Activated T-cell treated with anti-CD3 and anti-CD28 coated beads, Interleukin-2, amount 50 U/mL, for 72 hours (primary cell): ENCODE measurements around the gene SLC4A5. TPM values are rescaled to one million over a fixed set of nuclear protein-coding genes. Genes with fewer than 3 reads are reported as not detected.
"Not testable (repeated sequence)": the region's sequence is repeated elsewhere in the genome, so short reads cannot be mapped to it uniquely, and the experiment has no call there.

ENCODE experiments used
- ATAC-seq, 2 donors: fragments of 150-1000 bp; cut with Tn5 transposase; replicated peaks in 1 of 2; 2 replicates each; pipeline ENCODE4 v1.10.0; 2021; ENCODE audit warnings: moderate library complexity in 2 of 2, mild to moderate bottlenecking in 1 of 2
- DNase-seq, 2 donors: peaks; one replicate each; pipeline ENCODE4 v3.0.0; 2021 to 2022; ENCODE audit warnings: mixed read lengths in 1 of 2
- H3K27ac Mint-ChIP-seq: one replicate; pipeline ENCODE4 v1.8.0; 2022; ENCODE audit warnings: mild to moderate bottlenecking, moderate library complexity, mixed read lengths
- H3K27me3 Mint-ChIP-seq: one replicate; pipeline ENCODE4 v1.8.0; 2022; ENCODE audit warnings: low read depth, mixed read lengths
- H3K36me3 Mint-ChIP-seq, 2 donors: one replicate each; pipeline ENCODE4 v1.8.0; 2022; ENCODE audit warnings: mixed read lengths in 2 of 2, mild to moderate bottlenecking in 1 of 2; ENCODE audit not compliant: insufficient read depth in 2 of 2
- H3K4me1 Mint-ChIP-seq: one replicate; pipeline ENCODE4 v1.8.0; 2022; ENCODE audit warnings: low read depth, mixed read lengths
- H3K4me3 Mint-ChIP-seq, 2 donors: one replicate each; pipeline ENCODE4 v1.8.0; 2022; ENCODE audit warnings: mild to moderate bottlenecking in 2 of 2, mixed read lengths in 2 of 2, moderate library complexity in 2 of 2
- H3K9me3 Mint-ChIP-seq, 2 donors: one replicate each; pipeline ENCODE4 v1.8.0; 2022; ENCODE audit warnings: mixed read lengths in 2 of 2
- total RNA-seq, 2 donors: library from RNA; stranded (reverse); gene quantifications; one replicate each; pipeline ENCODE4 v1.2.3, GENCODE V29; 2022

Gene SLC4A5
- total RNA-seq, 2 donors from 2014 or later, result 4.4 to 6.5 TPM

DNA sequence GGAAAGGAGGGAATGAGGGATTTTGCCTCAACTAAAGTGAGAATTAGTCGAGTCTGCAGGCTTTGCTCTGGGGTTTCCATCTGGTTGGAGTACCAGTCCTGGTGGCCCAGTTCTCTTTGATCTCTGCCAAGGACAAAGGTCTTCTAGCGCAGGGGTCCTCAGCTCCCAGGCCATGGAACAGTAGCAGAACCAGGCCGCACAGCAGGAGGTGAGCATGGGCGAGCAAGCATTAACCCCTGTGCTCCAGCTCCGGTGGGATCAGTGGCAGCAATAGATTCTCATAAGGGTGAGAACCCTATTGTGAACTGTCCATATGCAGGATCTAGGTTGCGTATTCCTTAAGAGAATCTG is 120.9 kb downstream of the SLC4A5 start:
- H3K9me3 Mint-ChIP-seq, result no peaks in the 10 kb centered on the region
- ATAC-seq, result no peak
- no peak overlapping the region for H3K27ac Mint-ChIP-seq
- DNase-seq, result no peak
- H3K27me3 Mint-ChIP-seq, result no peaks in the 10 kb centered on the region
- peaks cover 2 to 9% of the 10 kb centered on the region in 2 donors for H3K36me3 Mint-ChIP-seq
- H3K4me1 Mint-ChIP-seq, result no peaks in the 10 kb centered on the region
- H3K4me3 Mint-ChIP-seq, result no peak overlapping the region

DNA sequence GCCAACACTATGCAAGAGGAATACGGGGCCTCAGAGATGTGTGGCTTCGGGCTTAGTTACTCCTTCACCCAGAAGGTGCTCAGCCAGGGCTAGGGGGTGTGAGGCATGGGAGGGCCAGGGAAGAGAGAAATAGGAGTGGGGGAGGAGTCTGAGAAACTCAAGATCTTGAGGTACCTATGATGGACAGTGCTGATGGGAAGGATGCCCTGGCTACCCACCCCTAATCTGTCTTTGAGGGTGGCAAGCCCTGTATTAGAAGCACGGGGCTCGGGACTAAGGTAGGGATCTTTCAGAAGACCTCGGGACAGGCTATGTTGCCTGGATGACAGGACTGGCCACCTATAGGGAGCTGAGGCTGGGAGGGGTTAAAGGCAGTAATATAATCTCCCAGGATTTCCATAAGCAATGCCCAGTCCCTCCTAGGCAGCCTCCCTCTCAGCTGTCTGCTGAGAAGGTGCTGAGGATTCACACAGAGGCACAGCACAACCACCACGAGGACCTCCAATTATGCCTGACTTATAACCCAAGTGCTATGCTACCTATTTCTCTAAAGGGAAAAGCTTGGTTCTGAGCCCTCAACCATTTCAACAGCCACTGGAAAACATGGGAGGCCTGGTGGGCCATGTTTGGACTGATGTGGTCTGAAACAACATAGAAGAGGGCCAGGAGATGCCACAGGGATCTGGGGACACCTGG is 121.5 kb downstream of the SLC4A5 start:
- DNase-seq (no peak), ATAC-seq (no peak)
- peak overlapping the region; percentile 8 for H3K27ac Mint-ChIP-seq
- no peaks in the 10 kb centered on the region for H3K9me3 Mint-ChIP-seq
- no peaks in the 10 kb centered on the region for H3K4me1 Mint-ChIP-seq
- no peaks in the 10 kb centered on the region for H3K27me3 Mint-ChIP-seq
- H3K4me3 Mint-ChIP-seq, result no peak overlapping the region
- peaks cover 2 to 13% of the 10 kb centered on the region in 2 donors for H3K36me3 Mint-ChIP-seq

DNA sequence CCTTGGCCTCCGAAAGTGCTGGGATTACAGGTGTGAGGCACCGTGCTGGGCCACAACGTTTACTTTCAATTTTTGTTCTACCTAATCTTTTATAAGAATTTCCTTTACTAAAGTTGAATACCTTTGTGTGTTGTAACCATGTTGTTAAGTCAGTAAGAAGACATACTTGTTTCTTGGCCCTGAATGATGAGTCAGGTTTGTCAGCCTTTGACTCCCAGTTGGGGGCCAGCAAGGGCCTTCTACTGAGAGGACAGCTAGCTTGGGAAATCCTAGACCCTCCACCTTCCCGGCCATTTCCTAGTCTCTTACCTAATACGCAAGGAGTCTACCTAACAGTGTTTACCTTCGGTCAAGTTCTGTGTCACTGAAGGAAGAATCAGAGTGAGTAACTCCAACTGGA is 122.1 kb downstream of the SLC4A5 start:
- no peaks in the 10 kb centered on the region for H3K9me3 Mint-ChIP-seq
- ATAC-seq (no peak), DNase-seq (no peak)
- H3K27me3 Mint-ChIP-seq, result no peaks in the 10 kb centered on the region
- peak overlapping the region; percentile 33 for H3K27ac Mint-ChIP-seq
- peaks cover 2 to 16% of the 10 kb centered on the region in 2 donors for H3K36me3 Mint-ChIP-seq
- H3K4me1 Mint-ChIP-seq, result peaks cover 1% of the 10 kb centered on the region
- H3K4me3 Mint-ChIP-seq, result no peak overlapping the region

DNA sequence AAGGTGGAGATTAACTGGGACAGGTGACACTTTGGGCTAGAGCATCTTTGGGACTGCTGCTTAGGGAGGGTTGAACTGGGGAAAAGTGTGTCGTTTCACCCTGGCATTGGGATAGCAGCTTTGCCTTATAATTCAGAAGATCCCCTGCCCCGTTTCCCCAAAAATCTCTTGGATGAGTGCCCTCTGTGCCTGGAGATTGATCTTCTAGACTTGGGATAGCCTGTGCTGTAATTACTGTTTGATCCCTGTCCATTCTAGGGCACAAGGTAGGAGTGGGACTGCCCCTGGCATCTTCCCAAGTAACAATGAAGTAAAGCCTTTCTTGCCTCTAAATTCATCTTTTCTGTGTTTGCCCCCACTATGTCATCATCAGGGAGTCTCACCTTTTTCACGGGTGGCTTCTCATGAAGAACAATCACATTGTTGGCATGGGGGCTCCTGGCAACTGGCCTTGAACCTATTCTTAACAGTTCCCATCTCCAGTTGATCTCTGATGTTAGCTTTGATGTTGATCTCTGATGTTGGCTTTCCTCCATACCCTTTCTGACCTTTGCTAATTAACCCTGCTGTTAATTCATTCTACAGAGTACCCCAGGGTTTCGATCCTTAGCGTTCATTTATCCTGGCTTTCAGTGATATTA is 123.2 kb downstream of the SLC4A5 start:
- no peak overlapping the region for H3K4me3 Mint-ChIP-seq
- DNase-seq, result no peak
- peaks cover 5% of the 10 kb centered on the region for H3K4me1 Mint-ChIP-seq
- H3K27ac Mint-ChIP-seq, result peak overlapping the region; percentile 48
- ATAC-seq, result no peak
- no peaks in the 10 kb centered on the region for H3K27me3 Mint-ChIP-seq
- H3K36me3 Mint-ChIP-seq, result peaks cover 2 to 21% of the 10 kb centered on the region in 2 donors
- H3K9me3 Mint-ChIP-seq, result no peaks in the 10 kb centered on the region

DNA sequence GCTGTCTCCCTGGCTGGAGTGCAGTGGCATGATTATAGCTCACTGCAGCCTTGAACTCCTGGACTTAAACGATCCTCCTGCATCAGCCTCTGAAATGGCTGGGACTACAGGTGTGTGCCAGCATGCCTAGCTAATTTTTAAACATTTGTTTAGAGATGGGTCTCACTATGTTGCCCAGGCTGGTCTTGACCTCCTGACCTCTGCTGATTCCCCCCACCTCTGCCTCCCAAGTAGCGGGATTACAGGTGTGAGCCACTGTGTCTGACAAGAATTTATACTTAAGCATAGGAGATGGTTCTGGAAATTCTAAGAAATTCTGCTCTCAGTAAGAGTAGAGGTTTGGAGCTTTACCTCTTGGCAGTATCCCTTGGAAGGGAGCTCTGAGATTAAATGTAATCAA is 126.6 kb downstream of the SLC4A5 start:
- H3K36me3 Mint-ChIP-seq, result peaks cover 5 to 45% of the 10 kb centered on the region in 2 donors

DNA sequence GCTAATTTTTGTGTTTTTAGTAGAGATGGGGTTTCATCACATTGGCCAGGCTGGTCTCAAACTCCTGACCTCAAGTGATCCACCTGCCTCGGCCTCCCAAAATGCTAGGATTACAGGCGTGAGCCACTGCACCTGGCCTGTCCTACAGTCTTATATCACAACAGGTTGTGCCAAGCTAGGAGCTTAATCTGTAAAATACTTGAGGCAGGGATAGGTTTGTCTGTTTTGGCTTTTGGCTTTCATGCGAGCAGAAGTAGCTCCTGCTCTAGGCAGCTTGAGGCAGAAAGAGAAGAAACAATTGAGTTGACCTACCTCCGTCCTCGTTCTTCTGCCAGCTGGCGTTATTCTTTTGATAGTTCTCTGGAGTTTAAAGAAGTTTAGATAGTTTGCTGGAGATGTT is 127.4 kb downstream of the SLC4A5 start:
- not testable (repeated sequence) for DNase-seq, H3K4me3 Mint-ChIP-seq, ATAC-seq, H3K27me3 Mint-ChIP-seq, H3K4me1 Mint-ChIP-seq, H3K9me3 Mint-ChIP-seq
- Mint-ChIP-seq H3K36me3 (peaks cover 10 to 51% of the 10 kb centered on the region in 2 donors), H3K27ac (peak overlapping the region; percentile 65)

More for the DNA sequence above, 126.6 kb downstream of the SLC4A5 start:
- no peak for DNase-seq
- no peak overlapping the region for H3K4me3 Mint-ChIP-seq
- H3K27me3 Mint-ChIP-seq, result no peaks in the 10 kb centered on the region
- H3K9me3 Mint-ChIP-seq, result no peaks in the 10 kb centered on the region
- H3K27ac Mint-ChIP-seq, result no peak overlapping the region
- peaks cover 5% of the 10 kb centered on the region for H3K4me1 Mint-ChIP-seq
- ATAC-seq, result no peak

DNA sequence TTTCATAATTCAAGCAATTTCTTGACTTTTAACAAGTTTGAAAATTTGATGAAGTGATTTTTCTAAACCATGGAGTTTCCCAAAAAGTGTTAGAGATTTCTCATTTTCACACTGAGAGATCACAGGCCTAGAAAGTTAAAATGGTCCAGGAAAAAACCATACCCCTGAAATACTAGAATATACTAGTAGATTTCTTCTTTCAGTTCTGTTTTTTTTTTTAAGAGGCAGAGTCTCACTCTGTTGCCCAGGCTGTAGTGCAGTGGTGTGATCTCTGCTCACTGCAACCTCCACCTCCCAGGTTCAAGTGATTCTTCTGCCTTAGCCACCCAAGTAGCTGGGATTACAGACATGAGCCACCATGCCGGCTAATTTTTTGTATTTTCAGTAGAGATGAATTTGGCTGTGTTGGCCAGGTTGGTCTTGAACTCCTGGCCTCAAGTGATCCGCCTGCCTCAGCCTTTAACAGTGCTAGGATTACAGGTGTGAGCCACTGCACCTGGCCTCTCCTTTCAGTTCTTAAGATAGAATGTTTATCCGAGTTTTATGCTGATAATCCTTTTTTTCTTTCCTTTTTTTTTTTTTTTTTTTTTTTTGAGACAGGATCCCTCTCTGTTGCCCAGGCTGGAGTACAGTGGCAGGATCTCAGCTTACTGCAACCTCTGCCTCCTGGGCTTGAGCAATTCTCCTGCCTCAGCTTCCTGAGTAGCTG is 130.4 kb downstream of the SLC4A5 start:
- Mint-ChIP-seq H3K36me3 (peaks cover 17 to 65% of the 10 kb centered on the region in 2 donors), H3K9me3 (no peaks in the 10 kb centered on the region), H3K4me3 (no peak overlapping the region), H3K27me3 (no peaks in the 10 kb centered on the region), H3K27ac (no peak overlapping the region), H3K4me1 (peaks cover 18% of the 10 kb centered on the region)
- DNase-seq (no peak), ATAC-seq (no peak)

DNA sequence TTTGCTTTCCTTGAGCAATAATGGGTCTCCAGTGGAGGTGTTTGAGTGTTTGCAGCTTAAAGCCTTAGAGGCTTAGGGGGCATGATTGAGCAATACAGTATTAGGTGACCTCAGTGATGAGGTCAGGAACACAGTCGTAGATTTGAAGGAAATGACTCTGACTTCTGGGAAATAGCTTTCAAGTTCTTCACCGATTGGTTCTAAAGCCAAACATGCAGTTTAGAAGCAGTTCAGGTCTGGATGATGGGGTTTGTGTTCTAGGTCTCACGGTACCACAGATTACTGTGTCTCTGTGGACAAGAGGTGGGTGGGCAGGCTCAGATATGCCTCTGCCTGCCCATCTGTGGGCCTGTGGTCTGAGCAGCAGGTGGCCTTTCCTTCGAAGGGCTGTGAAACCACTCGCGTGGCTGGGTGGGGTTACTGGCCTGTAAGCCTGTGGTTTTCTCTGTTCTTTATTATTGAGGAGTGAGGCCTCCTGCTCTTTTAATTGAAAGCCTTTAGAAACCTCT is 137.0 kb downstream of the SLC4A5 start:
- peak overlapping the region; percentile 98 for H3K27ac Mint-ChIP-seq
- H3K36me3 Mint-ChIP-seq, result peaks cover 27 to 71% of the 10 kb centered on the region in 2 donors
- H3K4me1 Mint-ChIP-seq, result peaks cover 77% of the 10 kb centered on the region
- no peaks in the 10 kb centered on the region for H3K9me3 Mint-ChIP-seq
- H3K4me3 Mint-ChIP-seq, result peak overlapping the region; percentile 78 to 90
- ATAC-seq, result peak; percentile 91 to 95
- no peaks in the 10 kb centered on the region for H3K27me3 Mint-ChIP-seq
- peak; percentile 71 to 73 for DNase-seq

DNA sequence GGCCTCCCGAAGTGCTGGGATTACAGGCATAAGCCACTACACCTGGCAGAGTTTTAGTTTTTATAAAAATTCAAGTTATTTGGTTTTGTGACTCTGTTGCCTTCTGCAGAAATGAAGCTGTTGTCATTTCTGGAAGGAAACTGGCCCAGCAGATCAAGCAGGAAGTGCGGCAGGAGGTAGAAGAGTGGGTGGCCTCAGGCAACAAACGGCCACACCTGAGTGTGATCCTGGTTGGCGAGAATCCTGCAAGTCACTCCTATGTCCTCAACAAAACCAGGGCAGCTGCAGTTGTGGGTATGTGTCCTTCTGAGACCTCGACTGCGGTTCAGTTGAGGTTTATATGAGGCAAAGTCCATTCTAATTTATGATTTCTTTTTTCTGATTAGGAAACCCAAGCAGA is 137.6 kb downstream of the SLC4A5 start:
- Mint-ChIP-seq H3K27ac (peak overlapping the region; percentile 98), H3K4me3 (peak overlapping the region; percentile 78 to 90), H3K36me3 (peaks cover 26 to 70% of the 10 kb centered on the region in 2 donors), H3K27me3 (no peaks in the 10 kb centered on the region), H3K9me3 (no peaks in the 10 kb centered on the region), H3K4me1 (peaks cover 84% of the 10 kb centered on the region)
- DNase-seq, result peak; percentile 52 to 57
- ATAC-seq, result peak; percentile 58 to 59

DNA sequence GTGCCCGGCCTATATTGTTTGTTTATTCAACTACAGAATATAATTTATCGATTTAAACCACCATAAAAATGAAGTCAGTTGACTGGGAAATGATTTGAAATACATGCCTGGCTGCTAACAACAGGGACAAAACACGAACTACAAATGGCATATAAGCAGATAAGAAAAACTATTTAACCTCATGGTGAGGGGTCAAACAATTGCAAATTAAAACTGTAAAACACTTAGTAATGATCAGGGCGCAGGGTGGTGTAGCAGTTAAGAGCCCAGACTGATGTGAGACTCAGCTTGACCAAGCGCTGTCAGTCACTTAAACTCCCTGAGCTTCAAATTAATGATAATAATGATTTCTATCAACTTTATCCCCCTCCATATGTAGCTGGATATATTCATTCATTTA is 138.1 kb downstream of the SLC4A5 start:
- ATAC-seq (no peak), DNase-seq (no peak)
- Mint-ChIP-seq H3K4me3 (peak overlapping the region; percentile 78 to 90), H3K27me3 (no peaks in the 10 kb centered on the region), H3K9me3 (no peaks in the 10 kb centered on the region), H3K36me3 (peaks cover 29 to 75% of the 10 kb centered on the region in 2 donors), H3K4me1 (peaks cover 89% of the 10 kb centered on the region), H3K27ac (peak overlapping the region; percentile 98)

DNA sequence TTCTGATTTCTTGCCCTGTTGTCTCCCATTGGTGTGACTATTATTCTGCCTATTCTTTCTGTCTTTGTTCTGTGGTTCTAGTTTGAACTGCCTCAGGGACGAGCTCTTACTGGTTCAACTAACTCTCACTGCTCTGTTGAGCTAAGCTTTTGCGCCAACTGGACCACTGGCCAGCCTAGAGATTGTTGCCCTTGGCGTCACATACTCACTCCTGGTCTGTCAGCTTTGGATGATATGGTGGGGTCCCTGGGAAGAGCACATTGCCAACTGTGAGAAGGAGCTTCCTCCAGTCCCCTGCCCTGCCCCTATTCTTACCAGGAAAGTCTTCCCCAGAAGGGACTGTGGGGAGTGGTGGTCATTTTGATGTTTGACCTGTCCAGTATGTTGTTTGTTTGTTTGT is 138.8 kb downstream of the SLC4A5 start:
- peak overlapping the region; percentile 98 for H3K27ac Mint-ChIP-seq
- peaks cover 31 to 77% of the 10 kb centered on the region in 2 donors for H3K36me3 Mint-ChIP-seq
- H3K9me3 Mint-ChIP-seq, result no peaks in the 10 kb centered on the region
- peaks cover 93% of the 10 kb centered on the region for H3K4me1 Mint-ChIP-seq
- no peak for DNase-seq
- H3K4me3 Mint-ChIP-seq, result peak overlapping the region; percentile 78 to 90
- no peak for ATAC-seq
- H3K27me3 Mint-ChIP-seq, result no peaks in the 10 kb centered on the region

DNA sequence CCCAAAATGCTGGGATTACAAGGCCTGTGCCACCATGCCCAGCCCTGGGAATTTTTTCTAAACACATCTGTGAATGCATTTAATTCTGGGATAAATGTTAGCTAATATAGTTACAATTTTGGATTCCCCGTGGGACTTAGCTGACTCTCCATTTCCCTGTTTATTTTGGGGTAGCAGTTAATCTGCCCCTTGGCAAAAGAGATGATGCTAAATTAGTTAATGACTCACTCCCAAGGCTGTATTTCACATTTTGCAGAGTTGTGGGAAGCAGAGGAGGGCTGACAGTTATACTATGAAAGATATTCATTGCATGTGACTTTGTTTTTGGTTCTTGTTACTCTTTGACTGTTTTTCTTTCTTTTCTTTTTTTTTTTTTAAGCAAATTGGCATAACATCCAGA is 141.6 kb downstream of the SLC4A5 start:
- peaks cover 88% of the 10 kb centered on the region for H3K4me1 Mint-ChIP-seq
- H3K36me3 Mint-ChIP-seq, result peaks cover 30 to 58% of the 10 kb centered on the region in 2 donors
- H3K4me3 Mint-ChIP-seq, result peak overlapping the region; percentile 98 to 99
- no peaks in the 10 kb centered on the region for H3K9me3 Mint-ChIP-seq
- no peak for ATAC-seq
- DNase-seq, result no peak
- no peaks in the 10 kb centered on the region for H3K27me3 Mint-ChIP-seq
- peak overlapping the region; percentile 99 for H3K27ac Mint-ChIP-seq

DNA sequence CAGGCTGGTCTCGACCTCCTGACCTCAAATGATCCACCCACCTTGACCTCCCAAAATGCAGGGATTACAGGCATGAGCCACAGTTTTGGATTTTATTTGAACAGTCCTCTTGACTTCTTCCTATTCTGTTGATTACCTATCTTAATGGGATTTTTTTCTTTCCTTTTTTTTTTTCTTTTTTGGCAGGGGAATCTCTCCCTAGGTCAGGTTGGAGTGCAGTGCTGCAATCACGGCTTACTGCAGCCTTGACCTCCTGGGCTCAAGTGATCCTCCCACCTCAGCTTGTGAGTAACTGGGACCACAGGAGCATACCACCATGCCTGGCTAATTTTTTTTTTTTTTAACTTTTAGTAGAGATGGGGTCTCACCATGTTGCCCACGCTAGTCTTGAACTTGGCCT is 142.0 kb downstream of the SLC4A5 start:
- Mint-ChIP-seq H3K4me3 (peak overlapping the region; percentile 98 to 99), H3K4me1 (peaks cover 84% of the 10 kb centered on the region), H3K27ac (peak overlapping the region; percentile 99), H3K27me3 (no peaks in the 10 kb centered on the region), H3K9me3 (no peaks in the 10 kb centered on the region), H3K36me3 (peaks cover 27 to 54% of the 10 kb centered on the region in 2 donors)
- no peak for ATAC-seq
- no peak for DNase-seq
